Kidney (tissue), 14 donors: Measurements from ENCODE around the gene ACBD7. TPM values are rescaled to one million over a fixed set of nuclear protein-coding genes. Genes with fewer than 3 reads are reported as not detected.

Source experiments
- DNase-seq, 5 donors: peaks; one replicate each; pipeline ENCODE4 v3.0.0-alpha.2; 2013 to 2020
- FAIRE-seq: peaks from 2 replicates; lab custom pipeline; 2012; peaks lifted over from hg19 to GRCh38; lab: Jason Lieb, UNC
- H3K27ac ChIP-seq, 2 donors: one replicate each; pipeline ENCODE4 v1.7.0; 2013; ENCODE audit warnings: low read depth in 2 of 2, low read length in 2 of 2, inconsistent platforms in 1 of 2
- H3K27me3 ChIP-seq: one replicate; pipeline ENCODE4 v1.7.1; 2013; ENCODE audit warnings: low read length, inconsistent platforms; ENCODE audit not compliant: control insufficient read depth, insufficient read depth
- H3K36me3 ChIP-seq, 3 donors: one replicate each; pipeline versions ENCODE4 v1.7.0 to v1.7.1; 2013; ENCODE audit warnings: low read length in 3 of 3, control low read depth in 1 of 3, inconsistent platforms in 1 of 3; ENCODE audit not compliant: insufficient read depth in 3 of 3, control insufficient read depth in 2 of 3
- H3K4me1 ChIP-seq, 3 donors: one replicate each; pipeline versions ENCODE4 v1.7.0 to v1.7.1; 2013; ENCODE audit warnings: low read length in 3 of 3, inconsistent platforms in 1 of 3, low read depth in 1 of 3; ENCODE audit not compliant: control insufficient read depth in 2 of 3, insufficient read depth in 2 of 3
- H3K4me3 ChIP-seq, 3 donors: one replicate each; pipeline versions ENCODE4 v1.7.0 to v1.8.1; 2013; ENCODE audit warnings: low read length in 3 of 3, control low read depth in 1 of 3, inconsistent platforms in 1 of 3
- H3K9ac ChIP-seq, 3 donors: one replicate each; pipeline versions ENCODE4 v1.7.0 to v1.7.1; 2013; ENCODE audit warnings: low read length in 3 of 3, control low read depth in 1 of 3, inconsistent platforms in 1 of 3
- H3K9me3 ChIP-seq, 3 donors: one replicate each; pipeline versions ENCODE4 v1.7.0 to v1.7.1; 2013; ENCODE audit warnings: low read length in 3 of 3, control low read depth in 1 of 3, inconsistent platforms in 1 of 3; ENCODE audit not compliant: control insufficient read depth in 2 of 3, insufficient read depth in 1 of 3
- CTCF ChIP-seq: IDR thresholded peaks from 3 replicates; pipeline ENCODE4 v1.5.1; 2012; ENCODE audit warnings: mild to moderate bottlenecking, moderate library complexity, borderline replicate concordance; ENCODE audit not compliant: insufficient read depth; ENCODE audit errors: extremely low read depth
- intact Hi-C: fragments of 100-400 bp; cut with DNase I; formaldehyde crosslinking; loops from one replicate; pipeline ENCODE4 v1.11.1; 2022
- polyA plus RNA-seq: library from polyadenylated mRNA; stranded (reverse); fragments of 350-450 nt; fragmentation: Illumina TruSeq; extraction: RNeasy Lipid Tissue Mini Kit (QIAGEN cat#74804); gene quantifications from one replicate; pipeline ENCODE4 v1.2.3, GENCODE V29; 2014; ENCODE audit warnings: low read depth, low replicate concordance; ENCODE audit not compliant: insufficient read depth
- total RNA-seq: library from RNA; stranded (reverse); fragmentation: NEBNext Ultra II Directional; extraction: Animal tissue kit (Norgen Biotek cat#: 25700); gene quantifications from one replicate; pipeline ENCODE4 v1.2.1, GENCODE V29; 2021
- donor health status: control.
- donor health status: control.
- donor health status: control.
- donor health status: control.
- donor health status: control.
- donor health status: DM: yes; HTN: yes; CAD: no.
- donor health status: Normal renal cell carcinoma (clear cell type).

The ACBD7 gene
- total and polyA plus RNA-seq, 2 donors from 2014 or later: 0.50 to 0.56 TPM

GRCh38 chr10:15112657-15113056 lies 24.1 kb upstream of the ACBD7 start:
- Histone ChIP-seq H3K9me3 (no peaks in the 10 kb centered on the region), H3K27ac (no peak overlapping the region), H3K27me3 (no peaks in the 10 kb centered on the region), H3K9ac (no peak overlapping the region), H3K36me3 (peaks cover 2 to 10% (median 4%) of the 10 kb centered on the region in 3 donors), H3K4me1 (no peaks in the 10 kb centered on the region), H3K4me3 (no peak overlapping the region)
- intact Hi-C loops: no loop called here
- TF ChIP-seq CTCF: no peak
- FAIRE-seq (no peak), DNase-seq (peak in 1 of 5 donors; percentile 14)

- TF ChIP-seq CTCF: peak; percentile 78
- peak in 4 of 5 donors; percentile 79 to 85 (median 80) for DNase-seq
- H3K4me3 ChIP-seq: peak overlapping the region in 1 of 3 donors; percentile 35
- no peaks in the 10 kb centered on the region for H3K27me3 ChIP-seq
- H3K36me3 ChIP-seq: peaks cover 2 to 20% (median 9%) of the 10 kb centered on the region in 3 donors
- no peaks in the 10 kb centered on the region for H3K9me3 ChIP-seq
- intact Hi-C loops: no loop called here
- H3K27ac ChIP-seq: no peak overlapping the region
- H3K4me1 ChIP-seq: peaks cover 0 to 2% (median 0%) of the 10 kb centered on the region in 3 donors
- FAIRE-seq: no peak
- H3K9ac ChIP-seq: peak overlapping the region in 2 of 3 donors; percentile 39 to 58
Observed at GRCh38 chr10:15106352-15107013, 17.9 kb upstream of the ACBD7 start.

- no peak for FAIRE-seq
- Histone ChIP-seq H3K27ac (no peak overlapping the region), H3K9ac (no peak overlapping the region), H3K27me3 (no peaks in the 10 kb centered on the region), H3K36me3 (peaks cover 2 to 20% (median 9%) of the 10 kb centered on the region in 3 donors), H3K4me3 (no peak overlapping the region), H3K9me3 (no peaks in the 10 kb centered on the region), H3K4me1 (peaks cover 0 to 6% (median 5%) of the 10 kb centered on the region in 3 donors)
- TF ChIP-seq CTCF: no peak
- intact Hi-C loops: no loop called here
- DNase-seq: no peak
Observed at GRCh38 chr10:15103513-15103912, 14.9 kb upstream of the ACBD7 start.
